GM12878 (cell line): Measurements from ENCODE around the gene BORCS5. TPM values are rescaled to one million over a fixed set of nuclear protein-coding genes. Genes with fewer than 3 reads are reported as not detected.

Experiments used
- ATF7 ChIP-seq: fragments of 450-650 bp; IDR thresholded peaks from 2 replicates; pipeline ENCODE4 v1.6.1; 2016; ENCODE audit warnings: low read depth, mild to moderate bottlenecking
- CREM ChIP-seq: IDR thresholded peaks from 2 replicates; pipeline ENCODE4 v1.6.1; 2014; ENCODE audit warnings: antibody characterized with exemption, low read depth
- GABPA ChIP-seq: IDR thresholded peaks from 2 replicates; pipeline ENCODE4 v1.6.1; 2014; ENCODE audit warnings: antibody characterized with exemption, low read depth, mild to moderate bottlenecking, inconsistent platforms
- HDGF ChIP-seq: fragments of 450-650 bp; IDR thresholded peaks from 2 replicates; pipeline ENCODE4 v1.6.1; 2016; ENCODE audit warnings: antibody characterized with exemption
- IKZF1 ChIP-seq: fragments of 450-650 bp; conservative IDR thresholded peaks from 2 replicates; pipeline ENCODE4 v1.6.1; 2017; ENCODE audit warnings: antibody characterized with exemption, mild to moderate bottlenecking
- JUND ChIP-seq: IDR thresholded peaks from 2 replicates; pipeline ENCODE4 v1.6.1; 2012; ENCODE audit warnings: low read depth, mild to moderate bottlenecking, low read length, improper control_type of control experiment, moderate library complexity
- MEF2A ChIP-seq: IDR thresholded peaks from 2 replicates; pipeline ENCODE4 v1.6.1; 2011; ENCODE audit warnings: low read depth, mild to moderate bottlenecking, low read length, moderate library complexity; ENCODE audit not compliant: insufficient read depth
- MTA2 ChIP-seq: fragments of 450-650 bp; IDR thresholded peaks from 2 replicates; pipeline ENCODE4 v1.6.1; 2016; ENCODE audit warnings: low read depth, mild to moderate bottlenecking, moderate library complexity
- RELA ChIP-seq: fragments of 450-650 bp; IDR thresholded peaks from 2 replicates; pipeline ENCODE4 v1.8.0; 2014; ENCODE audit warnings: borderline replicate concordance; ENCODE audit not compliant: partially characterized antibody
- RUNX3 ChIP-seq: IDR thresholded peaks from 2 replicates; pipeline ENCODE4 v1.6.1; 2012; ENCODE audit warnings: low read length, inconsistent platforms
- SREBF1 ChIP-seq: IDR thresholded peaks from 2 replicates; pipeline ENCODE4 v1.6.1; 2012; ENCODE audit warnings: mild to moderate bottlenecking, low read length
- ZBED1 ChIP-seq: IDR thresholded peaks from 2 replicates; pipeline ENCODE4 v1.6.1; 2016; ENCODE audit warnings: borderline replicate concordance
- polyA plus RNA-seq, 11 experiments: library from polyadenylated mRNA; depleted of rRNA in 4 of 11; unstranded in 6 of 11; stranded (reverse) in 5 of 11; fragments of >200 nt; fragmentation: Nextera tagmentation in 4 of 11; fragmentation: Illumina TruSeq in 1 of 11; extraction: Ambion mirVana in 4 of 11; extraction: Trizol in 1 of 11; gene quantifications; 1 replicate in 1 of 11; 2 replicates in 10 of 11; pipeline versions ENCODE4 v1.2.1 to v1.2.3, GENCODE V29; 2011 to 2016; ENCODE audit warnings: inconsistent platforms in 2 of 11, missing spikeins in 2 of 11, low read depth in 1 of 11
- total RNA-seq, 4 experiments: library from RNA; depleted of rRNA in 3 of 4; stranded (reverse); fragments of >200 nt in 3 of 4; fragmentation: Illumina TruSeq in 1 of 4; extraction: Trizol in 1 of 4; gene quantifications; 2 replicates each; pipeline versions ENCODE4 v1.2.1 to v1.2.3, GENCODE V29; 2013 to 2021
- TF ChIP-seq, protein P1 (sequence below): fragments of 450-650 bp; IDR thresholded peaks from 2 replicates; pipeline ENCODE4 v1.6.1; 2017; ENCODE audit warnings: mild to moderate bottlenecking
- TF ChIP-seq, protein P2 (sequence below): fragments of 450-650 bp; IDR thresholded peaks from 2 replicates; pipeline ENCODE4 v1.6.1; 2017; ENCODE audit warnings: mild to moderate bottlenecking, moderate library complexity
- TF ChIP-seq, protein P3 (sequence below): fragments of 150-350 bp; IDR thresholded peaks from 2 replicates; pipeline ENCODE4 v1.6.1; 2016; ENCODE audit warnings: low read depth, low read length
- TF ChIP-seq, protein P4 (sequence below): IDR thresholded peaks from 2 replicates; pipeline ENCODE4 v1.6.1; 2011; ENCODE audit warnings: borderline replicate concordance, low read depth, mild to moderate bottlenecking, moderate library complexity, mixed read lengths, low read length; ENCODE audit not compliant: insufficient read depth; ENCODE audit errors: extremely low read length

BORCS5 gene
- total and polyA plus RNA-seq, 10 of the 15 experiments (the other 5 are each of a cell fraction or from before 2014, with no cell fraction given), result 1.4 to 39.7 (median 16.1) TPM

DNA sequence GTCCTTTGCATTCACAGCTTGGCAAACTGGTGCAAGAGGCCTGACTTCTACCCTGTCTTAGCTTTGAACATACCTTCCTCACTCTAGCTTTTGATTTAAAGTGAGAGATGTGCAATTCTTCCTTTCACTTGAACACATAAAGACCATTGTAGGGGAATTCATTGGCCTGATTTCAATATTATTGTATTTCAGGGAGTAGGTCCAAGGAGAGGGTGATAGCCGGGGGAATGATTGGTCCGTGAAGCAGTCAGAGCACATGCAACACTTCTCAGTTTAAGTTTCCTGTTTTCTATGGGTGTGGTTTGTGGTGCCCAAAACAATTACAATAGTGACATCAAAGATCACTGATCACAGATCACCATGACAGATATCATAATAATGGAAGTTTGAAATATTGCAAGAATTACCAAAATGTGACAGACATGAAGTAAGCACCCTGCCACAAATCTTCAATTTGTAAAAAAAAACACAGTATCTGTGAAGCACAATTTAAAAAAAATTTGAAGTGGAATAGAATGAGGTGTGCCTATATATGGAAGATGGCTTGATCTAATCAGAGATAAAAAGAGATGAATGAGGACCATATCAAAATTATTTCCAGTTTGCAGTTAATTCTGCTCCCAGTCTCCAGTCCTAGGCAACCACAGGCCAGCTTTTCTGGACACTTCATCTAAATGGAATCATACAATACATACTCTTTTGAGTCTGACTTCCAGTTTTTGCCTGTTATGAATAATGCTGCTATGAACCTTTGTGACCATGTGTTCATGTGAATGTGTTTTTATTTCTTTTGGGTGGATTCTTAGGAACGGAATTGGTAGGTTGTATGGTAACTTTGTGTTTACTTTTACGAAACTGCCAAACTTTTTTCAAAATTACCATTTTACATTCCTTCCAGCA is 23.2 kb downstream of the BORCS5 start (continued):
- TF ChIP-seq, protein P1, sequence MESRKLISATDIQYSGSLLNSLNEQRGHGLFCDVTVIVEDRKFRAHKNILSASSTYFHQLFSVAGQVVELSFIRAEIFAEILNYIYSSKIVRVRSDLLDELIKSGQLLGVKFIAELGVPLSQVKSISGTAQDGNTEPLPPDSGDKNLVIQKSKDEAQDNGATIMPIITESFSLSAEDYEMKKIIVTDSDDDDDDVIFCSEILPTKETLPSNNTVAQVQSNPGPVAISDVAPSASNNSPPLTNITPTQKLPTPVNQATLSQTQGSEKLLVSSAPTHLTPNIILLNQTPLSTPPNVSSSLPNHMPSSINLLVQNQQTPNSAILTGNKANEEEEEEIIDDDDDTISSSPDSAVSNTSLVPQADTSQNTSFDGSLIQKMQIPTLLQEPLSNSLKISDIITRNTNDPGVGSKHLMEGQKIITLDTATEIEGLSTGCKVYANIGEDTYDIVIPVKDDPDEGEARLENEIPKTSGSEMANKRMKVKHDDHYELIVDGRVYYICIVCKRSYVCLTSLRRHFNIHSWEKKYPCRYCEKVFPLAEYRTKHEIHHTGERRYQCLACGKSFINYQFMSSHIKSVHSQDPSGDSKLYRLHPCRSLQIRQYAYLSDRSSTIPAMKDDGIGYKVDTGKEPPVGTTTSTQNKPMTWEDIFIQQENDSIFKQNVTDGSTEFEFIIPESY, result no peak
- TF ChIP-seq, protein P2, sequence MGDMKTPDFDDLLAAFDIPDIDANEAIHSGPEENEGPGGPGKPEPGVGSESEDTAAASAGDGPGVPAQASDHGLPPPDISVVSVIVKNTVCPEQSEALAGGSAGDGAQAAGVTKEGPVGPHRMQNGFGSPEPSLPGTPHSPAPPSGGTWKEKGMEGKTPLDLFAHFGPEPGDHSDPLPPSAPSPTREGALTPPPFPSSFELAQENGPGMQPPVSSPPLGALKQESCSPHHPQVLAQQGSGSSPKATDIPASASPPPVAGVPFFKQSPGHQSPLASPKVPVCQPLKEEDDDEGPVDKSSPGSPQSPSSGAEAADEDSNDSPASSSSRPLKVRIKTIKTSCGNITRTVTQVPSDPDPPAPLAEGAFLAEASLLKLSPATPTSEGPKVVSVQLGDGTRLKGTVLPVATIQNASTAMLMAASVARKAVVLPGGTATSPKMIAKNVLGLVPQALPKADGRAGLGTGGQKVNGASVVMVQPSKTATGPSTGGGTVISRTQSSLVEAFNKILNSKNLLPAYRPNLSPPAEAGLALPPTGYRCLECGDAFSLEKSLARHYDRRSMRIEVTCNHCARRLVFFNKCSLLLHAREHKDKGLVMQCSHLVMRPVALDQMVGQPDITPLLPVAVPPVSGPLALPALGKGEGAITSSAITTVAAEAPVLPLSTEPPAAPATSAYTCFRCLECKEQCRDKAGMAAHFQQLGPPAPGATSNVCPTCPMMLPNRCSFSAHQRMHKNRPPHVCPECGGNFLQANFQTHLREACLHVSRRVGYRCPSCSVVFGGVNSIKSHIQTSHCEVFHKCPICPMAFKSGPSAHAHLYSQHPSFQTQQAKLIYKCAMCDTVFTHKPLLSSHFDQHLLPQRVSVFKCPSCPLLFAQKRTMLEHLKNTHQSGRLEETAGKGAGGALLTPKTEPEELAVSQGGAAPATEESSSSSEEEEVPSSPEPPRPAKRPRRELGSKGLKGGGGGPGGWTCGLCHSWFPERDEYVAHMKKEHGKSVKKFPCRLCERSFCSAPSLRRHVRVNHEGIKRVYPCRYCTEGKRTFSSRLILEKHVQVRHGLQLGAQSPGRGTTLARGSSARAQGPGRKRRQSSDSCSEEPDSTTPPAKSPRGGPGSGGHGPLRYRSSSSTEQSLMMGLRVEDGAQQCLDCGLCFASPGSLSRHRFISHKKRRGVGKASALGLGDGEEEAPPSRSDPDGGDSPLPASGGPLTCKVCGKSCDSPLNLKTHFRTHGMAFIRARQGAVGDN, result peak; percentile 64; the same call in 1 of the 2 replicates
- TF ChIP-seq ATF7 (peak; percentile 73), HDGF (no peak), JUND (no peak), GABPA (no peak), MTA2 (peak; percentile 62; the same call in 1 of the 2 replicates), IKZF1 (peak; percentile 37; the same call in 1 of the 2 replicates), RELA (no peak), RUNX3 (peak; percentile 64; the same call in 1 of the 2 replicates), MEF2A (no peak), SREBF1 (no peak), CREM (0 out of 2 replicates have a peak, but pooled peaks have one; percentile 14), ZBED1 (no peak)
- TF ChIP-seq, protein P3, sequence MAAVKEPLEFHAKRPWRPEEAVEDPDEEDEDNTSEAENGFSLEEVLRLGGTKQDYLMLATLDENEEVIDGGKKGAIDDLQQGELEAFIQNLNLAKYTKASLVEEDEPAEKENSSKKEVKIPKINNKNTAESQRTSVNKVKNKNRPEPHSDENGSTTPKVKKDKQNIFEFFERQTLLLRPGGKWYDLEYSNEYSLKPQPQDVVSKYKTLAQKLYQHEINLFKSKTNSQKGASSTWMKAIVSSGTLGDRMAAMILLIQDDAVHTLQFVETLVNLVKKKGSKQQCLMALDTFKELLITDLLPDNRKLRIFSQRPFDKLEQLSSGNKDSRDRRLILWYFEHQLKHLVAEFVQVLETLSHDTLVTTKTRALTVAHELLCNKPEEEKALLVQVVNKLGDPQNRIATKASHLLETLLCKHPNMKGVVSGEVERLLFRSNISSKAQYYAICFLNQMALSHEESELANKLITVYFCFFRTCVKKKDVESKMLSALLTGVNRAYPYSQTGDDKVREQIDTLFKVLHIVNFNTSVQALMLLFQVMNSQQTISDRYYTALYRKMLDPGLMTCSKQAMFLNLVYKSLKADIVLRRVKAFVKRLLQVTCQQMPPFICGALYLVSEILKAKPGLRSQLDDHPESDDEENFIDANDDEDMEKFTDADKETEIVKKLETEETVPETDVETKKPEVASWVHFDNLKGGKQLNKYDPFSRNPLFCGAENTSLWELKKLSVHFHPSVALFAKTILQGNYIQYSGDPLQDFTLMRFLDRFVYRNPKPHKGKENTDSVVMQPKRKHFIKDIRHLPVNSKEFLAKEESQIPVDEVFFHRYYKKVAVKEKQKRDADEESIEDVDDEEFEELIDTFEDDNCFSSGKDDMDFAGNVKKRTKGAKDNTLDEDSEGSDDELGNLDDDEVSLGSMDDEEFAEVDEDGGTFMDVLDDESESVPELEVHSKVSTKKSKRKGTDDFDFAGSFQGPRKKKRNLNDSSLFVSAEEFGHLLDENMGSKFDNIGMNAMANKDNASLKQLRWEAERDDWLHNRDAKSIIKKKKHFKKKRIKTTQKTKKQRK, result no peak
- TF ChIP-seq, protein P4, sequence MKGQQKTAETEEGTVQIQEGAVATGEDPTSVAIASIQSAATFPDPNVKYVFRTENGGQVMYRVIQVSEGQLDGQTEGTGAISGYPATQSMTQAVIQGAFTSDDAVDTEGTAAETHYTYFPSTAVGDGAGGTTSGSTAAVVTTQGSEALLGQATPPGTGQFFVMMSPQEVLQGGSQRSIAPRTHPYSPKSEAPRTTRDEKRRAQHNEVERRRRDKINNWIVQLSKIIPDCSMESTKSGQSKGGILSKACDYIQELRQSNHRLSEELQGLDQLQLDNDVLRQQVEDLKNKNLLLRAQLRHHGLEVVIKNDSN, result no peak
